GM19372 (cell line): ENCODE measurements around the gene MANBA.
"Not testable (repeated sequence)": the region's sequence is repeated elsewhere in the genome, so short reads cannot be mapped to it uniquely, and the experiment has no call there.

Experiments
- ATAC-seq: cut with Tn5 transposase; IDR thresholded peaks from one replicate; pipeline ENCODE4 v1.9.1; 2021; ENCODE audit warnings: mild to moderate bottlenecking, low read depth, moderate library complexity; ENCODE audit not compliant: unreplicated experiment

The MANBA gene

GRCh38 chr4:102625232-102625930 lies 135.4 kb downstream of the MANBA start:
- ATAC-seq: peak; percentile 94

GRCh38 chr4:102624505-102624904 lies 136.3 kb downstream of the MANBA start:
- no peak for ATAC-seq

DNA sequence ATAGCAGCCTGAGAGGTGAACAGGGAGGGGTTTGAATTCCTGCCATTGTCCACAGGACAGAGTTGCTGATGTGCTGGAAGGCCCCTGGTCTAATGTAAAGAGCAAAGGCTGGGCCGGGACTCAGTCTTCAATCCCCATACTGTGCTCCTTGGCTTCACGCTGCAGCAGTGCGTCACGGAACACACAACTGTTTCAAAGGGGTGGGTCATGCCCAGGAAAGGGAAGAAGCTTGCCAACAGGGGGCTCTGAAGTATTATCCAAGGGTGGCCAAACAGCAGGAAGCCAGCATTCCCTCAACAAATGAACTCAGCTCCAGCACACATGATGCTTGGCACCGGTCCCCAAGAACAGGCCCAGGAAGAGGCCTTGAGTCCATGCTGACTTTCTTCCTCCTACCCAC lies 137.1 kb downstream of the MANBA start:
- ATAC-seq: no peak

DNA sequence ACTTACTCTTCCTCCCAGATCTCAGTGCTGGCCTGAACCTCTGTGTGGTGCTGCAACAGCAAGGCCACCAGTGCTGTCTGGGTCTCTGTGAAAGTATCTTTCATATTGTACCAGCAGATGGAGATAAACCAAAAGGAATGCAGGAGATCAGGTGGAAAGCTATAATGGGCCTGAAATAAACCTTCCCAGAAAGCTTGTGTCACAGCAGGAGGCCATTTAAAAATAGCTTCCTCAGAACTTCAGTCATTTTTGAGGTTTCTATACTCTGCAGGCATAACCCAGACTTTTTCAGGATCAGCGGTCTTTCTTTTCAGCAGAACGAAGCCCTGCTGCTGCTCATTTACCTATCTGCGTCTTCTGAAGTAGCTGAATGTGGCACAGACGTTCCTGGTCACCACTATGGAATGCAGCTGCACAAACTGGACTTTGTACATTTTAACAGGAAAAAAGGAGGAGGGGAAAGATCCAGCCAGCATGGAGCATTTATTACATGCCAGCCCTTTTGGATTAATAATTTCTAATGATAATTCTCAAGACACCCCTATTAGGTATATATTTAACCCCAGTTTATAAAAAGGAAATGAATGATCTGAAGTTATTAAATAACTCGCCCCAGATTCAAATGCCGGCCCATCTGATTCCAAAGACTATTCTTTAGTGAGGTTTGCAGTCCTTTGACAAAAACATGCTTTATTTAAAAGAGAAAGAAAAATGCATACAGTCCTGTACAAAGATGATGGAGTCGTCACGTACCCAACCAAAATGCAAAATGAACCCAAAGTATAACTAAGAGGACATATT lies 139.9 kb downstream of the MANBA start:
- peak; percentile 47 for ATAC-seq

DNA sequence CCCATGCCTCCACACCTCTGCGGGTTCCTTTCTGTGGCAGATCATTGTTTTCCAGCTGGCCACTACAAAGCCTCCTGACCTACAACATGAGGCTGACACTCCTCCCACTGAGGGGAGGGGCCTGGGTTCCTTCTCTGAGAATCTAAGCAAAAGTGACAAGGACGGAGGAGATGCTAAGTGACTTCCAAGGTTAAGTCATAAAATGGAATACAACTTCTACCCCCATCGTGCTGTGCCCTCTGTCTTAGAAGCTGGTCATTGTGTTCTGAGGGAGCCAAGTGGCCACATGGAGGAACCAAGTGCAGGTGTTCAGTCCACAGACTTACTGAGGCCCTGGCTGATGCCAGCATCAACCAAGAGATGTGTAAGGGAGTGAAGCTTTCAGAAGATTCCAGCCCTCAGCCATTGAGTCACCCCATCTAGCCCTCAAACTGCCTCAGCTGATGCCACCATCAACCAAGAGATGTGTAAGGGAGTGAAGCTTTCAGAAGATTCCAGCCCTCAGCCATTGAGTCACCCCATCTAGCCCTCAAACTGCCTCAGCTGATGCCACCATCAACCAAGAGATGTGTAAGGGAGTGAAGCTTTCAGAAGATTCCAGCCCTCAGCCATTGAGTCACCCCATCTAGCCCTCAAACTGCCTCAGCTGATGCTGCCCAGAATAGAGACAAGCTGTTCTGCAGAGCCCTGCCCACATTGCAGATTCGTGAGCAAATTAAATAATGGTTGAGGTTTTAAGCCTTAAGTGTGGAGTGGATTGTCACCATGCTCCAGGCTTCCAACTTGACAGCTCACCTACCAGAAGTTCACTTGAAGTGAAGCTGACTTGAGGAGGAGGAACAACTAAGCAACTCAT lies 140.8 kb downstream of the MANBA start:
- ATAC-seq: not testable (repeated sequence)

DNA sequence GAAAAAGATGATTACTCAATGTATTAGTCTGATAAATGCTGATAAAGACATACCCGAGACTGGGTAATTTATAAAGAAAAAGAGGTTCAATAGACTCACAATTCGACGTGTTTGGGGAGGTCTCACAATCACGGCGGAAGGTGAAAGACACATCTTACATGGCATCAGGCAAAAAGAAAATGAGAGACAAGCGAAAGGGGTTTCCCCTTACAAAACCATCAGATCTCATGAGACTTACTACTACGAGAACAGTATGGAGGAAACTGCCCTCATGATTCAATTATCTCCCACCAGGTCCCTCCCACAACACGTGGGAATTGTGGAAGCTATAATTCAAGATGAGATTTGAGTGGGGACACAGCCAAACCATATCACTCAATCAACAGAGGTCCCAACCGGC lies 141.7 kb downstream of the MANBA start:
- ATAC-seq: not testable (repeated sequence)

GRCh38 chr4:102616636-102617035 lies 144.1 kb downstream of the MANBA start:
- no peak for ATAC-seq

GRCh38 chr4:102614801-102615200 lies 146.0 kb downstream of the MANBA start:
- no peak for ATAC-seq

GRCh38 chr4:102612824-102613366 lies 147.9 kb downstream of the MANBA start:
- no peak for ATAC-seq

DNA sequence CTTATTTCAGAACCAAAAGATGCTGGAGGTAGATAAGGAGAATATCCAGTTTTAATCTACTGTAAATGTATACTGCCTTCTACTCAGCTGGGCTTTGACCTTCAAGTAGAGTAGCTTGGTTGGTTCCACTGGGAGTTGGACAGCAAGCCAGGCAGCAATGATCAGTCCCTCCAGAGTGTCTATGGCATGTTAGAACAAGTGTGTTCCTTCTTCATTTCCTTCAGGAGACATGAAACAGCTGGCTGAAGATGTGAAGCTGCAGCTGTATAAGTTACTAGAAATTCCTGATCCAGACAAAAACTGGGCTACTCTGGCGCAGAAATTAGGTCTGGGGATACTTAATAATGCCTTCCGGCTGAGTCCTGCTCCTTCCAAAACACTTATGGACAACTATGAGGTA lies 148.6 kb downstream of the MANBA start:
- no peak for ATAC-seq

- ATAC-seq: no peak
Measured at GRCh38 chr4:102610476-102610875, 150.3 kb downstream of the MANBA start.

GRCh38 chr4:102610007-102610406 lies 150.8 kb downstream of the MANBA start:
- ATAC-seq: no peak

- no peak for ATAC-seq
Measured at GRCh38 chr4:102608190-102608589, 152.6 kb downstream of the MANBA start.

GRCh38 chr4:102606846-102607450 lies 153.8 kb downstream of the MANBA start:
- ATAC-seq: no peak

DNA sequence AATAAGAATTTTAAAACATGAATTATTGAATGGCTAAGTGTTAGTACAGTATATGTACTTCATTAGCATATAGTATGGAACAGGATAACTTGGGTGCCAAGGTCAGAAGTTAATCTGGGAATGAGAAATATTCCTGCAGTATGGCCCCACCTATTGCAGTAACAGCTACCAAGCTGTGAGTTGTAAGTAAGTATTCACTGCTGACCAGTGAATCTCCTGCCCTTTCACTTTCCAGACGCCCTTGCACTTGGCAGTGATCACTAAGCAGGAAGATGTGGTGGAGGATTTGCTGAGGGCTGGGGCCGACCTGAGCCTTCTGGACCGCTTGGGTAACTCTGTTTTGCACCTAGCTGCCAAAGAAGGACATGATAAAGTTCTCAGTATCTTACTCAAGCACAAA lies 154.5 kb downstream of the MANBA start:
- ATAC-seq: no peak

DNA sequence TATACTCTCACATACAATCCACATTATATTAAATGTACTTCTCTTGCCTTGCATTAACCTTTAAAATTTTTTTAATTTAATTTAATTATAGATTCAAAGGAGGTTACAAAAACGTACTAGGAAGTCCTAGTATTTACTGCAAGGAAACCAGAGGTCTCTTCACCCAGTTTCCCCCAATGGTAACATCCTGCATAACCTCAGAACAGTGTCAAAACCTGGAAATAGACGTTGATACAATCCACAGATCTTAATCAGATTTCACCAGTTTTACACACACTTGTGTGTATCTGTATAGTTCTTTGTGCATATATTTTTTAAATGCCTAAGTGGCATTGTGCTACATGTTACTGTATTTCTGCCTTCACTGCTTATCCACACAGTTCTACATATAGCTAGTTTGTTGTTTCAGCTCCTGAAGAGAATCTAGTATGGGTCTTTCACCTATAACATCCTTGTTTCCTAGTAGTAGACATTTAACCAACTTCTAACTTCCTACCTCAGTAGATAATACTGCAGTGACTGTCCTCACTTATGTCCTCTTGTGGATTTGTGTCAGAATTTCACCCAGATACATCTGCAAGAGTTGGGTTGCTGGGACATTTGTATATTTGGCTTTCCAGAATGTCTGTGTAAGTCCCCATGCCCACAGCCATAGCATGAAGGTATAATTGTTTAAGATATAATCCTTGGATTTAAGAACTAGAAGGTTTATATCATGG lies 156.4 kb downstream of the MANBA start:
- no peak for ATAC-seq

- no peak for ATAC-seq
Measured at GRCh38 chr4:102601586-102602227, 159.1 kb downstream of the MANBA start.

DNA sequence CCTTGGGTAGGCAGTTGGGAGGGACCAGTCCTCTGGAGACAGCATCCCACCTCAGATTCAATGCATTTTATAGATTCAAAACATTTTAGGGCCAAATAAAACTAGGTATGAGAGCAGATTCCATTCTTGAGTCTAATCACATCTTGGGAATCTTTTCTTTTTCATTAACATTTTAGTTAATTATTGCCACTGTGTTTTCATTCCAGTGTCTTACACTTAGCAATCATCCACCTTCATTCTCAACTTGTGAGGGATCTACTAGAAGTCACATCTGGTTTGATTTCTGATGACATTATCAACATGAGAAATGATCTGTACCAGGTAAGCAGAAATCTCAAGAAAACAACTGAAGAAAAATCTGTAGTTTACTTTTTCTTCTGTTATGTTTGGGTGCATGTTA lies 160.1 kb downstream of the MANBA start:
- ATAC-seq: no peak

- ATAC-seq: no peak
Measured at GRCh38 chr4:102599886-102600285, 160.9 kb downstream of the MANBA start.
